Upper lobe of right lung (tissue), 1 donor: ENCODE data around the gene YY2. TPM values are rescaled to one million over a fixed set of nuclear protein-coding genes. Genes with fewer than 3 reads are reported as not detected.

ENCODE experiments used
- ATAC-seq: fragments of 200-7000 bp; cut with Tn5 transposase; one replicate; pipeline ENCODE4 v1.9.1; 2020; ENCODE audit warnings: mild to moderate bottlenecking, moderate library complexity
- DNase-seq: peaks from one replicate; pipeline ENCODE4 v3.0.0-alpha.2; 2020
- H3K27ac ChIP-seq: fragments of 200-600 bp; one replicate; pipeline ENCODE4 v1.8.0; 2022
- H3K27me3 ChIP-seq: fragments of 200-600 bp; one replicate; pipeline ENCODE4 v1.8.0; 2022; ENCODE audit warnings: mild to moderate bottlenecking
- H3K36me3 ChIP-seq: fragments of 200-600 bp; one replicate; pipeline ENCODE4 v1.8.0; 2022
- H3K4me1 ChIP-seq: fragments of 200-600 bp; one replicate; pipeline ENCODE4 v1.8.0; 2022
- H3K4me3 ChIP-seq: fragments of 200-600 bp; one replicate; pipeline ENCODE4 v1.8.0; 2022; ENCODE audit warnings: mild to moderate bottlenecking
- H3K9me3 ChIP-seq: fragments of 200-600 bp; one replicate; pipeline ENCODE4 v1.8.0; 2022
- intact Hi-C: fragments of 100-400 bp; cut with DNase I; formaldehyde crosslinking; loops from one replicate; pipeline ENCODE4 v1.11.0; 2022
- long read RNA-seq: library from polyadenylated mRNA; unstranded; transcript quantifications from one replicate; pipeline ENCODE4 v2.0.0, GENCODE V29; 2021
- total RNA-seq: library from RNA; stranded (reverse); fragmentation: NEBNext Ultra II Directional; extraction: Animal tissue kit (Norgen Biotek cat#: 25700); gene quantifications from one replicate; pipeline ENCODE4 v1.2.1, GENCODE V29; 2021
- TF ChIP-seq, protein P1 (sequence below): fragments of 200-600 bp; IDR thresholded peaks from one replicate; pipeline ENCODE4 v1.8.0; 2022; ENCODE audit warnings: antibody characterized with exemption
- donor health status: DM: no; HTN: yes; CAD: no; lungs with severe emphysema.

YY2 gene
- total RNA-seq, result 1.5 TPM
- long read RNA-seq, result 0 reads

DNA sequence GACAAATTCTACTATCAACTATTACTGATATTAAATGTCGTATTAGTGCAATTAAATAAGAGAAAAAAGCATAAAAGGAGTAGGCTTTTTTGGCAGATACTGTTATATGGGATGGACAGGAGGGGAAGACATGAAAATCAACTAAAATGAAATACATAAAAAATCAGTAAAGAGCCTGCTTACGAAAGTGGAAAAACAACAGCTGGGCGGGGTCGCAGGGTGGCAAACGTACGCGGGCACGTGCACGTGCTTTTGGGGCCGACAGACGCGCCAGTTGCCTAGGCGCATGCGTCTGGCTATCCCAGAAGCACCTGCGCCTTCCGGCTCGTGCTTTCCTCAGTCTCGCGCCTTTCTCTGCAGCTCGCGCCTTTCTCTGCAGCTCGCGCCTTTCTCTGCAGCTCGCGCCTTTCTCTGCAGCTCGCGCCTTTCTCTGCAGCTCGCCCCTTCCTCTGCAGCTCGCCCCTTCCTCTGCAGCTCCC lies at the start of gene YY2:
TSS of gene YY2 (plus strand) at position 51 of the 479 bp plus-strand sequence. CDS start 498 bp downstream, outside the sequence.
- ATAC-seq (no peak), DNase-seq (no peak)
- TF ChIP-seq, protein P1, sequence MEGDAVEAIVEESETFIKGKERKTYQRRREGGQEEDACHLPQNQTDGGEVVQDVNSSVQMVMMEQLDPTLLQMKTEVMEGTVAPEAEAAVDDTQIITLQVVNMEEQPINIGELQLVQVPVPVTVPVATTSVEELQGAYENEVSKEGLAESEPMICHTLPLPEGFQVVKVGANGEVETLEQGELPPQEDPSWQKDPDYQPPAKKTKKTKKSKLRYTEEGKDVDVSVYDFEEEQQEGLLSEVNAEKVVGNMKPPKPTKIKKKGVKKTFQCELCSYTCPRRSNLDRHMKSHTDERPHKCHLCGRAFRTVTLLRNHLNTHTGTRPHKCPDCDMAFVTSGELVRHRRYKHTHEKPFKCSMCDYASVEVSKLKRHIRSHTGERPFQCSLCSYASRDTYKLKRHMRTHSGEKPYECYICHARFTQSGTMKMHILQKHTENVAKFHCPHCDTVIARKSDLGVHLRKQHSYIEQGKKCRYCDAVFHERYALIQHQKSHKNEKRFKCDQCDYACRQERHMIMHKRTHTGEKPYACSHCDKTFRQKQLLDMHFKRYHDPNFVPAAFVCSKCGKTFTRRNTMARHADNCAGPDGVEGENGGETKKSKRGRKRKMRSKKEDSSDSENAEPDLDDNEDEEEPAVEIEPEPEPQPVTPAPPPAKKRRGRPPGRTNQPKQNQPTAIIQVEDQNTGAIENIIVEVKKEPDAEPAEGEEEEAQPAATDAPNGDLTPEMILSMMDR, result no peak
- peaks cover 16% of the 10 kb centered on the region for H3K36me3 ChIP-seq
- H3K27me3 ChIP-seq, result no peaks in the 10 kb centered on the region
- intact Hi-C loops, result no loop called here
- no peak within 1 kb of the TSS for H3K4me3 ChIP-seq
- no peak within 1 kb of the TSS for H3K27ac ChIP-seq
- H3K9me3 ChIP-seq, result no peaks in the 10 kb centered on the region
- H3K4me1 ChIP-seq, result no peaks in the 10 kb centered on the region

GRCh38 chrX:21806691-21807090 lies 49.1 kb upstream of the YY2 start:
- TF ChIP-seq, protein P1, result no peak
- Histone ChIP-seq H3K27me3 (no peaks in the 10 kb centered on the region), H3K9me3 (no peaks in the 10 kb centered on the region), H3K4me1 (no peaks in the 10 kb centered on the region), H3K27ac (no peak overlapping the region), H3K36me3 (no peaks in the 10 kb centered on the region), H3K4me3 (no peak overlapping the region)
- DNase-seq, result no peak
- no peak for ATAC-seq
- intact Hi-C loops, result no loop called here

- Histone ChIP-seq H3K27me3 (no peaks in the 10 kb centered on the region), H3K36me3 (no peaks in the 10 kb centered on the region), H3K4me3 (no peak overlapping the region), H3K9me3 (no peaks in the 10 kb centered on the region), H3K27ac (no peak overlapping the region), H3K4me1 (no peaks in the 10 kb centered on the region)
- ATAC-seq (no peak), DNase-seq (no peak)
- intact Hi-C loops, result no loop called here
- TF ChIP-seq, protein P1, result no peak
Measured at GRCh38 chrX:21811832-21812231, 44.0 kb upstream of the YY2 start.

DNA sequence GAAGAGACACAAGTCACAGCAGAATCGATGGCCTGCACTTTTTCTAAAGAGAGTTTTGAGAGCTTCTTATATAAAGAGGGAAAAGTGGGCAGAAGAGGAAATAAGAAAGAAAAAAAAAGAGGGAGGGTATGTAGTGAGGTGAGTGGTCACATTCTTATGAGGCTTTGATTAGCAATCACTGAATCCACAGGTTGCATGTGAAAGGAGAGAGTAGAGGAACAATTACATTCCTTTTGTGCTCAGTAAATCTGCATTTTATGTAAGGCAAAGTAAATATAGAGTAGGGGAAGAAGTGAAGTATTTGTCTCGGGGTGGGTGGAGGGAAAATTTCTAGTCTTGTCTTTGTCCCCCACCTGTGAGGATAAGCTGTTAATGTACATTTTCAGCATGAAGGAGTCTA lies 43.2 kb upstream of the YY2 start:
- Histone ChIP-seq H3K4me3 (no peak overlapping the region), H3K27ac (no peak overlapping the region), H3K36me3 (no peaks in the 10 kb centered on the region), H3K9me3 (no peaks in the 10 kb centered on the region), H3K4me1 (no peaks in the 10 kb centered on the region), H3K27me3 (no peaks in the 10 kb centered on the region)
- TF ChIP-seq, protein P1, result no peak
- intact Hi-C loops, result no loop called here
- no peak for DNase-seq
- ATAC-seq, result no peak

GRCh38 chrX:21813612-21814368 lies 42.0 kb upstream of the YY2 start:
- no peak overlapping the region for H3K4me3 ChIP-seq
- no peaks in the 10 kb centered on the region for H3K9me3 ChIP-seq
- H3K4me1 ChIP-seq, result no peaks in the 10 kb centered on the region
- TF ChIP-seq, protein P1, result no peak
- no peak for DNase-seq
- intact Hi-C loops, result no loop called here
- H3K27ac ChIP-seq, result no peak overlapping the region
- H3K27me3 ChIP-seq, result no peaks in the 10 kb centered on the region
- H3K36me3 ChIP-seq, result no peaks in the 10 kb centered on the region
- no peak for ATAC-seq
